PFSK-1 (cell line): ENCODE measurements around the gene KDM4B.

Experiments used
- POLR2AphosphoS5 ChIP-seq: IDR thresholded peaks from 2 replicates; pipeline ENCODE4 v1.6.1; 2012; ENCODE audit warnings: low read depth, mild to moderate bottlenecking, control low read depth, low read length, moderate library complexity
- TAF1 ChIP-seq: IDR thresholded peaks from 2 replicates; pipeline ENCODE4 v1.6.1; 2012; ENCODE audit warnings: low read length, control low read depth, borderline replicate concordance; ENCODE audit not compliant: insufficient read depth

- TF ChIP-seq POLR2AphosphoS5 (no peak), TAF1 (no peak)
These were observed 61.9 kb downstream of the KDM4B start for GRCh38 chr19:5030822-5031221.
